Stromal cell of bone marrow (primary cell): ENCODE results near the gene KMT5B.
A peak's percentile ranks its signal among the peaks of the same experiment; 100 is the strongest.
"Not testable (repeated sequence)": the region's sequence is repeated elsewhere in the genome, so short reads cannot be mapped to it uniquely, and the experiment has no call there.

Source experiments
- DNase-seq: peaks from one replicate; pipeline ENCODE4 v3.0.0-alpha.2; 2012; ENCODE audit warnings: low read depth

The KMT5B gene

DNA sequence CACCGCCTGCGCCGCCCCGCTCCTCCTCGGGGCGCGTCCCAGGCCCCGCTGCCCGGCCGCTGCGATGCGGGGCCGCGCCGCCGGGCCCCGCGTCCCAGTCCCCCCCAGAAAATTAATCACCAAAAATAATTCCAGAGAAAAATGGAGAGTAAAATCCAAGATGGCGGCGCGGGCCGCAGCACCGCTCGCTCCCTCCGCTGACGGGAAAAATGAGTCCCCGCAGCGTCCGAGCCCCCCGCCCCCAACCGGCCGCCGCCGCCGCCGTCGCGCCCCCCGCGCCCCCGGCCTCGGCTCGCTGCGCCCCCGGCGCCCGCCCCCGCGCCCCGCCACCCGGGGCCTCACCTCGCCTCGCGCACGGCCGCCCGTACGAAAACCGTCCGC lies at the start of gene KMT5B:
KMT5B (minus strand) TSS at position 162 of the 381 bp plus-strand sequence. CDS start 23,220 bp downstream, outside the sequence.
- DNase-seq, result peak; percentile 15

DNA sequence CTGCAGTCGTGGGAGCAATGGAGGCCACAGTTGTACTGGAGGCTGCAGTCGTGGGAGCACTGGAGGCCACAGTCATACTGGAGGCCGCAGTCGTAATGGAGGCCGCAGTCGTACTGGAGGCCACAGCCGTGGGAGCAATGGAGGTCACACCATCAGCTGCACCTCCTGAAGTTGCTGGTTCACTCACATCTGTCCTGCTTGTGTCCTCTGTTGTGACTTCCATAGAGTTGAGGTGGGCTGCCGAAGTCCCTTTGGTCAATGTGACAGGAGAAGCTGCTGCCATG lies 49.4 kb upstream of the KMT5B start:
- no peak for DNase-seq

DNA sequence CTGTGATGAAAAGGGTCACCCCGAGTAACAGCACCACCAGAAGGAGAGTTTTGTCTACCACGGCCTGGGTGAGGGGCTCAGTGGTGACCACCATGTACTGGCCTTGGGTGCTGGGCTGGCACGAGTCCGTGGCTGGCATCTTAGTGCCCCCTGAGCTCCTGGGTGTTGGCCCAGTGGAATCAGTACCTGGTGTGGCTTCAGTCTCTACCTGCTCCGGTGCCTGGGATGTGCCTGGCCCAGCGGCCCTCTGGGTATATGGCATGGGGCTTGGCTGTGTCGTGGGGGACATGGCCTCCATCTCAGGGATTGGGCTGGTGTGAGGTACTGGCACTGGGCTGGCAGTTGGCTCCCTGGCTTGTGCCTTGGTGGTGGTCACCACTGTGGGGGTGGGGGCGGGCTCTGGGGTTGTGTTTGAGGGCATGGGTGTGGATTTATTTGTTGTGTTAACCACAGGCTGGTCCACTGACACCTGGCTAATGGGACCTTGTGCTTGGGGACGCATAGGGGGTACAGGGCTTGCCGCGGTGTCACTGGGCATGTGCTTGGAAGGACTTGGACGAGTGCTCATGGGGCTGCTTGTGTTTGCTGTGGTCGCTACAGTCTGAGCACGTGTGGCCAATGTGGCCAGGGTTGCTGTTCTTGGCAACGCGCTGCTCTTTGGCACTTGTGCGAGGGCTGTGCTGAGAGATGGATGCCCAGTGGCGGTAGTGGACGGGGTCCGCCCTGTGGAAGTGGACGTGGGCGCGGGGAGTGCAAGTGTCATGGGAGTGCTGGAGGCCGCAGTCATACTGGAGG lies 48.9 kb upstream of the KMT5B start:
- DNase-seq, result no peak

DNA sequence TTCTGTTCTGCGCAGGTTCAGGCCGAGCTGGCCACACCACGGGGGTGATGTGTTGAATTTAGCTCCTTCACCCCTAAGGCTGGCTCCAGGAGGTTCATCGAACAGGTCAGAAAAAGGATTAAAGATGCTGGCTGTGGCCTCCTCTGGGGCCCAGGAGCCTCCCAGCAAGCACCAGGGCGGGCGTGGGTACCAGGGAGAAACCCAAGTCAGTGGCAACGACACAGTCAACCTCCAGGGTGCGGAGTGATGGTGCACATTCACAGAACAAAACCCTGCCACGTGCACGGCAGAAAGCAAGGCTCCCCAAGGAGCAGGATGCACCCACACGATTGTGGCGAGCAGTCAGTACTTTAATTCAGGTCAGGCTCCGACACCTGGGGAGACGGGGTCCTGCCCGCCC lies 47.9 kb upstream of the KMT5B start:
- no peak for DNase-seq

DNA sequence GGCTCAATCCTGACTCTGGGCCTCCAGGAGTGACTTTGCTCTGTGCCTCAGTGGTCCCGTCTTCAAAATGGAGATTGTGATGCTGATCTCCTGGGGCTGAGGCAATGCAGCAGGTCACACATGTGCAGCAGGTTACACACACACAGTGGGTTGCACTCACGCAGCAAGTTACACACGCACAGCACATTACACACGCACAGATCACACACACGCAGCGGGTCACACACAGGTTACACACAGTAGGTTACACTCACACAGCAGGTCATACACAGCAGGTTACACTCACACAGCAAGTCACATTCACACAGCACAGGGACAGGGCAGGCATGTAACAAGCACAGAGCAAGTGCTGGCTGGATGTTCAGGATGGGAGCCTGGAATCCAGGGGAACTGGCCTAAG lies 47.4 kb upstream of the KMT5B start:
- no peak for DNase-seq

DNA sequence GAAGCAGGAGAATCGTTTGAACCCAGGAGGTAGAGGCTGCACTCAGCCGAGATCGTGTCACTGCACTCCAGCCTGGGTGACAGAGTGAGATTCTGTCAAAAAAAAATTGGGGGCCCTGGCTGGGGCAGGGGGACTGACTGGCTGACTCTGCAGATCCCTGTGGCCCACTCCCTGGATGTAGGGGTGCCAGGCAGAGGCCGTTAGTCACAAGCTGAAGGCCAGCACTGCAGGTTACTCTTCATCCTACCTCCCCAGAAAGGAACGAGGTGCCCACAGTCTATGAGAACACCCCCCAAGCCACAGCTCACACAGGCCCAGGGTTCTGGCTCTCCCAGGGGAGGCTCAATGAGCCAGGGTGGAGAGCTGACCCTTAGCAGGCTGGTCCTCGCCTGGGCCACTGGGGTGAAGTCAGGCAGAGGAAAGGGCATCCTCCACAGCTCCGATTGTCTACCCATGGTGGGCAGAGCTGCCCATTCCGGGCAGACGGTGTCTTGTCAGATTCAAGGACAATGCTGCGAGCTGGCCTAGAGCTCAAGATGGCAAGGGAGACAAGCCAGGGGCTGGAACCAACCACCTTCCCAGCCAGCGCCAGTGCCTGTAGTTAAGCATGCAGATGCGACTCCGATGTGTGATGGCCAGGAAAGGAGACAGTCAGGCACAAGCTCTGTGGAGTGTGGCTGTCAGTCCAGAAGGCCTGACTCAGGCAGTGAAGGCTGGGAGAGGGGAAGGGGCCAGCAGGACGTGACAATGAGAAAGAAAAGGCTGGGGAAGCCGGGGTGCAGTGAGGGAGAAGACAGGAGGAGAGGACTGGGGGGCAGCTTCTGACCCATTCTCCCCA lies 46.2 kb upstream of the KMT5B start:
- no peak for DNase-seq

DNA sequence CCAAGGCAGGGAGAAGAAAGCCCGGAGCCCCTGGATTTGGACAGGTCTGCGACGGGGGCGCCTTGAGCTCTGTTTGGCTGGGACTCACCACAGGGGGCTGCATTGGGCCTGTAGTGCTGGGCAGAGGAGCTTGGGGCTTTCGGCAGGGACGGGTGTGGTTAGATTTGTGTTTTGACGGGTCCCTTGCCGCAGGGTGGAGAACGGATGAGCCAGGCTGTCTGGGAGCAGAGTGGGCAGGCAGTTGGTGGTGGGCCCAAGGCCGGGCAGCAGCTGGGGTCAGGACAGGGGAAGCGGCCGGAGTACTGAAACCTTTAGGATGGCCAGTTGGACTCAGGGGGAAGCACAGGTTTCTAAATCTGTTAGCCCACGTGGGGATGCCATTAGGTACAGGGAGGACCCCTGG lies 45.3 kb upstream of the KMT5B start:
- no peak for DNase-seq

DNA sequence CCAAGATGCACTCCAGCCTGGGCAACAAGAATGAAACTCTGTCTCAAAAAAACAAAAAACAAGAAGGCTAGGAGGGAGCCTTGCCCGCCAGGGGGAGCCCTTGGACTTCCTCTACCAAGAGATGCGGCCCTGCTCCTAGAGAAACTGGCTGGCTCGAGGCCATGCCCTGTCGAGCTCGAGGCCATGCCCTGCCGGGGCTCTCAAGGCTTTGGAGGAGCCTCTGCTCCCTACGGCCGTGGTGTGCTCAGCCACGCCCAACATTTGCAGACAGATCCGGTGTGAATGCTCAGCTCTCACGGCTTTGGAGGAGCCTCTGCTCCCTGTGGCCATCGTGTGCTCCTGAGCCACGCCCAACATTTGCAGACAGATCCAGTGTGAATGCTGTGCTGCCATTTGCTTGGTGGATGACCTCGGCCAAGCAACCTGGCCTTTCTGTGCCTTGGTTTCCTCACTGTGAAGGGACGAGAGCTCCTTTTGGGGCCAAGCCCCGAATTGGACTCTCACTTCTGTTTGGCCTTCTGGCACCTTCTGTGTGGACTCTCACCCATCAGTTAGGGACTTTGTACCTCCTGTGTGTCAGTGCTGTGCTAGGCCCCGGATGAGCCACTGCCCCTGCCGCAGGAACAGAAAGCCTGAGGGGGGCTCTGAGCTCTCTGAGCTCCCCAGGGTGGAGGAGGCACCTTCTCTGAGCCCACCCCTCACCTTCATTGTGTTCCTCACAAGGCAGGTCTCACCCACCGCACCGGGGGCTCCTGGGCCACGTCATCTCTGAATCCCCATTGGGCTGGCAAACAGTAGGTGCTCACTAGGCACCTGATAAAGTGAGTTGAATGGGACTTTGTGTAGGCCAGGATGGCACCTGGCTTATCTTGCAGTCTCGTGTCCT lies 44.6 kb upstream of the KMT5B start:
- peak; percentile 80 for DNase-seq

DNA sequence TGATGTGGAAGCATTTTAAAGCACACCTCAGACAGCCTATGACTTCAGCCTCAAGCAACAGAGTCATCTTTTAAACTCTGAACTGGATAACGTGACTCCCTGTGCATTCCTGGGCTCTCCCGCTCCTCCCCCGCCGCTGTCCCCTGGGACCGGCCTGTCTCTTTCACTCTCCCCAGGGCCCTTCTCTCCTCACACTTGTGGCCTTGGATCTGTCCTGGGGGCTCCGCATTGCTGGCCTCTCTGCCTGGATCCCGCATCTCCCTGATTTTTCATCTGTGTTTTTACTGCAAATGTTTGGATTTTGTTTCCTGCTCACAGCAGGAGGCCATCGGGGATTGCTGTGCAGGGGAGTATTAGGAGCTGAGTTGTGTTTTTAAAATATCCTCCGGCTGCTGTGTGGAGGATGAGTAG lies 43.2 kb upstream of the KMT5B start:
- no peak for DNase-seq

DNA sequence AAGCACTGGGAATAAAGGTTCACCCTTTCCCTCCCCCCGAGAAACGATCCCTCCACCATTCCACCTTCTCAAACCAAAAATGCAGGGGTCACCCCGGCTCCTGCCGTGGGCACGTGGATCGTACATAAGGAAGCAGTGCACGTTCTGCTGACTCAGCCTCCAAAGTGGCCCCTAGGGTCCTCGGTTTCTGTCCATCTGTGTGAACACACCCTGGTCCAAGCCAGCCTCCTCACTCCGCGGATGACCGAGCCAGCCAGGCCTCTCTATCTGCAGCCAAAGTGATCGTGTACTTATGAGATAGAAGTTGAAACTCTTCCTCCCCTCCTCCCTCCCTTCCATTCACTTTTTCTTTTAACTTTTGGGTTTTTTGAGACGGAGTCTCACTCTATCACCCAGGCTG lies 42.4 kb upstream of the KMT5B start:
- peak; percentile 45 for DNase-seq

DNA sequence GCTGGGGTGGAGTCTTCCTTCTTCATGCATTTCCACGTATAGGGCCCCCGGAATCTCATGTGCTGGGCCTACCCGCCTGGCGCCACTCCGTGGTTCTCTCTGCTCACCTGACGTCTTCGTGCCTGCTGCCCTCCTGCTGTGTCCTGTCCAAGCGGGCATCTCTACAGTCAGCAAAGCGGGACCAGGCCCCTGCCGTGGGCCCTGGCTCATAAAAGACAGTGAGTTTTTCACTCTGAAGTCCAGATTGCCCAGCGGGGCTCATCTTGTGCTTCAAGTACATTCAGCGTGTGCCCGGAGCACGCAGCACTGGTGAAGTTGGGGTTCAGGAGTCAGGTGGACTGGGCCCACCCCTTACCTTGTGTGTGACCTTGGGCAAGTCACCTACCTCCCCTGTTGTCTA lies 41.3 kb upstream of the KMT5B start:
- no peak for DNase-seq

DNA sequence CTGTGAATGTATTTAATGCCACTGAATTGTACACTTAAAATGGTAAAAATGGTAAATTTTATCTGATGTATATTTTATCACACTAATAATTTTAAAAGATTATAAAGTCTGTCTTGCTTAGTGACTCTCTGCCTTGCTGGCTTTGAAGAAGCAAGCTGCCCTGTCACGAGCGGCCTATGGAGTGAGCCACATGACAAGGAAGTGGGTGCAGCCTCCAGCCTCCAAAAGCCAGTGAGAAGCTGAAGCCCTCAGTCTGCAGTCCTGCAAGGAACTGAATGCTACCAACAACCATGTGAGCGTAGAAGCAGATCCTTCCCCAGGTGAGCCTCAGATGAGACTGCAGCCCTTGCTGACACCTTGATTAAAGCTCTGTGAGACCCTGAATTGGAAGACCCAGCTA lies 38.7 kb upstream of the KMT5B start:
- no peak for DNase-seq

DNA sequence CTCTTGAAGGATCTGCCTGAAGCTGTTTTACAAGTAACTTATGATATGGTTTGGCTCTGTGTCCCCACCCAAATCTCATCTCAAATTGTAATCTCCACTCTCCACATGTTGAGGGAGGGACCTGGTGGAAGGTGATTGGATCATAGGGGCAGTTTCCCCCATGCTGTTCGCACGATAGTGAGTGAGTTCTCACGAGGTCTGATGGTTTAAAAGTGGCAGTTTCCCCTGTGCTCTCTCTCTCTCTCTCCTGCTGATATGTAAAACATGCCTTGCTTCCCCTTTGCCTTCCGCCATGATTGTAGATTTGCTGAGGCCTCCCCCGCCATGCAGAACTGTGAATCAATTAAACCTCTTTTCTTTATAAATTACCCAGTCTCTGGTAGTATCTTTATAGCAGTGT lies 31.8 kb upstream of the KMT5B start:
- DNase-seq, result not testable (repeated sequence)

DNA sequence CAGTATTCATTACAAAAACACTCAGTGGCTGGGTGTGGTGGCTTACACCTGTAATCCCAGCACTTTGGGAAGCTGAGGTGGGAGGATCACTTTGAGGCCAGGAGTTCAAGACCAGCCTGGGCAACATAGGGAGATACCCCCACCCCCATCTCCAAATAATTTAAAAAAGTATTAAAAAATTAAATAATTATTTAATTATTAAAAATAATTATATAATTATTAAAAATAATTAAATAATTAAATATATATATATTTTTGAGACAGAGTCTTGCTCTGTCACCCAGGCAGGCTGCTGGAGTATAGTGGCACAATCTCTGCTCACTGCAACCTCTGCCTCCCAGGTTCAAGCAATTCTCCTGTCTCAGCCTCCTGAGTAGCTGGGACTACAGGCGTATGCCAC lies 30.8 kb upstream of the KMT5B start:
- DNase-seq, result not testable (repeated sequence)

DNA sequence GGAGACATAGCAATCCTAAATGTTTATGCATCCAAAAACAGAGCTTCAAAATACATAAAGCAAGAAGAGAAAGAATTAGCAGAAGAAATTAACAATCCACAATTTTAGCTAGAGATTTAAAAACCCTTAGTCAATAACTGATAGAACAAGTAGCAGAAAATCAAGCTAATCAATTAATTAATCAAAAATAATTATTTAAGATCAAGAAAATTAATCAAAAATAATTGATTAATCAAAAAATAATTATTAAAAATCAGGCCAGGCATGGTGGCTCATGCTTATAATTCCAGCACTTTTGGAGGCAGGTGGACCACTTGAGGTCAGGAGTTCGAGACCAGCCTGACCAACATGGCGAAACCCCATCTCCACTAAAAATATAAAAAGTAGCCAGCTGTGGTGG lies 29.5 kb upstream of the KMT5B start:
- DNase-seq, result no peak

DNA sequence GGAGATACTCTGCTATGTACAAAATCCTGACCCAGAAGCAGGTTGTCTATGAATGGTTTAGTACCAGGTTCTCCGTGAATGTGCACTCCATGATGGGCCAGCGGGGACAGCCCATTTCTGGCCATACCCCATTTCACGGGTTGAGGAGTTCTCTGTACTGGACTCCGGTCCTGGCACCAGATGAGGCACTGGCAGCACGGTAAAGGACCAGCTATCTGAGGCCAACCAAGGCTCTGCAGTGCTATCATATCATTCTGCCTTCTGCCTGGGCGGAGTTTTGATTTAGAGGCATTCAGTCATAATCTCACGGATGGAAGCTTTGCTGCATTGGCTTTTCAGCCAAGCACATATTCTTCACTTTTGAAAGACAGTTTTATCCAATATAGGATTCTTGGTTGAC lies 18.5 kb upstream of the KMT5B start:
- DNase-seq, result no peak

DNA sequence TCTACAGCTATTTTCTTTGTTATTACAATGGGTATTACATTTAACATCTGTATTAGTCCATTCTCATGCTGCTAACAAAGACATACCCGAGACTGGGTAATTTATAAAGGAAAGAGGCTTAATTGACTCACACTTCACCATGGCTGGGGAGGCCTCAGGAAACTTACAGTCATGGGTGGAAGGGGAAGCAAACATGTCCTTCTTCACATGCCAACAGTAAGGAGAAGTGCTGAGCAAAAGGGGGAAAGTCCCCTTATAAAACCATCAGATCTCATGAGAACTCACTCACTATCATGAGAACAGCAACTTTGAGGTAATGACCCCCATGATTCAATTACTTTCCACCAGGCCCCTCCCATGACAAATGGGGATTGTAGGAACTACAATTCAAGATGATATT lies 16.5 kb upstream of the KMT5B start:
- DNase-seq, result no peak

DNA sequence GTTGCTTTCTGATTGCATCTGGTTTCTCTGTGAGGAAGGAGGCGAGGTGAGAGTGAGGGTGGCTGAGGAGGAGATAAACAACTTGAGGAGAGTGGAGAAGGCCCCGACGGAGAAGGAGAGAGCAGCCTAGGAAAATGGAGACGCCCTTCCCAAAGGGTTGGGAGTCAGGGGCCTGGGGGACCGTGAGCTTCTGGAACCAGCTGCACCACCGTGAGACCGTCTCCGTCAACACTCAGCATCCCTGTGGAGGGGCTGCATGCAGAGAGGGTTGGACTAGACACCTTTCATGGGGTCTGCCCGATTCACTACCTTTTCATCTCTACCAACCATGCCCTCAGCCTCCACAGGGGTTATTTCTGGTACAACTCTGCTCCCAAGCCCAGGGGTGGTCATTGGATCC lies 13.3 kb upstream of the KMT5B start:
- DNase-seq, result no peak

DNA sequence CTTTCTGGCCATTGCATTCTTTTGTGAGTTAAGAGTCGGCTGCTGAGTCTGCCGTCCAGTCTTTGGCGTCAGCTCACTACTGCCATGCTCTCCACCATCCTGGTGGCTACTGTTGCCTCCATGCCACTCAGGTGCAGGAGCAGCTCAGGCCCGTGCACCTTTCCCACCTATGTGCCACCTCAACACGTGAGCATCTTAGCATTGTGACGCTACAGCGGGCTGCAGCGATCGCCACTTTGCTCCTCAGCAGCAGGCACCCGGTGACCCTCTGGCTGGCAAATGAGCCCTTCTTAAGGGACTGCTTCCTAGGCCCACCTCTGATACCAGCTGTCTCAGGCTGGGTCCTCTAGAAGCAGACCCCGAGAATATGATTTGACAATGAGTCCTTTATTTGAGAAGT lies 11.5 kb upstream of the KMT5B start:
- no peak for DNase-seq

DNA sequence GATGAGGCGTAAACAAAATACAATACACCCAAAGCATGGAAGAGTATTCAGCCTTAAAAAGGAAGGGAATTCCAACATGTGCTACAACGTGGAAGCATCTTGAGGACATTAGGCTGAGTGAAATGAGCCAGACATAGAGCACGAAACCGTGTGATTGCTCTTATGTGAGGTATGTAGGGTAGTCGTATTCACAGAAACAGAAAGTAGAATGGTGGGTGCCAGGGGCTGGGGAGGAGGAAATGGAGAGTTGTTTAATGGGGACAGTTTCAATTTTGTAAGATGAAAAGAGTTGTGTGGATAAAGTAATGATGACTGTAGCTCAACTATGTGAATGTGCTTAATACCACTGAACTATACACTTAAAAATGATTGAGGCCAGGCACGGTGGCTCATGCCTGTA lies 10.2 kb upstream of the KMT5B start:
- no peak for DNase-seq

DNA sequence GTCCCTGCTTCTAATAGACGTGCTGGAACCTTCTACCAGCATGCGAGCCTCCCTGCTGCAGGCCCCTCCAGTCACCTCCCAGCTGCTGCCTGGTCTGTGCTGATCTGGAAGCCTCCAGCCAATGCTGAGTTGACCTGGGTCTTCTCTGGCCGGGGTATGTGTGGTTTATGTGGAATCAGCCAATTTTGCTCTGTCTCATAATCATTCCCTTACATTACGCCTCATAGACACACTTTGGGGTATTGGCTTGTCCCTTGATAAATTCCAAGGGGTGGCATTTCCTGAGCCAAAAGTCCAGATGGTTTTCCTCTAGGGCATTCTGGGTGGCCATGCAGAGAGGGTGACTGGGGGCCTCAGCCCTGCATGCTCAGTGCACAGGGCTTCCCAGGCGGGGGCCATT lies 8.3 kb upstream of the KMT5B start:
- DNase-seq, result no peak

DNA sequence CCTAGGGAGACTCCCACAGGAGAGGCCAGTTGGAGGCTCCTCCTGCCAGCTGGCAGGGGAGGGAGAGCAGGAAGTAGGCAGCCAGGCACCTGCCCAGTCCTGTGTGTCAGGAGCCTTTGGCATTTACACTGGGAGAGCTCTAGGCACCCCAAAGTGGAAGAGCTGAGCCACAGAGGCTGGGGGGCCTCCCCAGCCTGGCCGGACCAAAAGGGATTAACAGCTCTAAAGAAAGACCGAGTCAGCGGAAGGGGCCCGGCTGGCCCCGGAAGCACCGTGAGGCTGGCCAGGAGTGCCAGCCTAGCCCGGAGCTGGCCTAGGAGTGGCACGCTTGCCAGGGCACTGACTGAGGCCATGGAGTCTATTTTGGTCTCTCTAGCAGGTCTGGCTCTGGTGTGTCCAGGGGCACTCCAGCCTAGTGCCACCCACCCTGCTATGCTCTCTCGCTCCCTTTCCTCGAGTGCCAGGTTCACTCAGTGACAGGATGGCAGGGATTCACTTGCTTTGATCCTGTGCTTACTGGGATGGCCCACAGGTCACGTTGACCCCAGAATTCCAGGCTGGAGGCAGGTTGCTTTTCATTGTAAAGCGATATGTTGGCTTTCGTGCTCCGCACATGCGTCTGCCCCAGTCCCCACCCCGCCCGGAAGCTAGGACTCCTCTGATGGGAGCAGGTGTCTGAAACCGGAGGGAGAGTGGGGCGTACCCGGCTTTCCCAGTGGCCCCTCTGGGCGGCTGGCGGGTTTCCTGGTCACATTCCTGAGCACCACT lies 3.3 kb upstream of the KMT5B start:
- DNase-seq, result no peak
